Measurements from ENCODE around the gene CDH13. TPM values are rescaled to one million over a fixed set of nuclear protein-coding genes. Genes with fewer than 3 reads are reported as not detected.

The CDH13 gene
- total and polyA plus RNA-seq, 2 donors (not counting 1 experiment from before 2014, with no cell fraction given) = 27.6 to 96.7 TPM

DNA sequence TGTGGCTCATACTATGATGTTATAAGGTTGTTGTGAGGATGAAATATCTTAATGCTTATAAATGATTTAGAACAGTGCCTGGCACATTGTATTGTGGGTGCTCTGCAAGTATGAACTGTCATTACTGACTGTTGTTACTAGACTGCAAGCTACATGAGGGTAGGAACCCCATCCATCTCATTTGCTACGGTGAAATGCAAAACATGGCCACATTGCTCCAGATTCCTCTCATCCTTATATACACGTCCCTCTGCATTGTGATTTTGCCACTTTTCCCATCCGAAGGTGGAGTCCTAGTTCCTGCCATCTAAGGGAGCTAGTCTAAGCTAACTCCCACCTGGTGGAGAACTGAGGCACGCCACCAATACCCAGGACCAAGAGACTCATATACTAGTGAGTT lies 1210.8 kb downstream of the CDH13 start:
- H3K9ac ChIP-seq (ENCODE audit: insufficient read depth, low read length) = no peak overlapping the region
- no peaks in the 10 kb centered on the region for H3K79me2 ChIP-seq (ENCODE audit: control insufficient read depth, insufficient read depth, low read length)
- H3K27ac ChIP-seq (ENCODE audit: insufficient read depth, low read length) = no peak overlapping the region
- no peak for DNase-seq (ENCODE audit: low read depth in 2 of 2)
- no peaks in the 10 kb centered on the region for H3K9me3 ChIP-seq (ENCODE audit: control insufficient read depth, insufficient read depth, low read depth, low read length)
- H3K4me1 ChIP-seq (ENCODE audit: control insufficient read depth, extremely low read depth, insufficient read depth, low read length) = peaks cover 6% of the 10 kb centered on the region
- H2AFZ ChIP-seq (ENCODE audit: low read length) = no peak overlapping the region
- no peak overlapping the region for H3K4me3 ChIP-seq (replicated peaks in 1 of 4; ENCODE audit: control extremely low read depth in 1 of 4, insufficient read depth in 1 of 4, low read depth in 3 of 4, low read length in 4 of 4)
- no peaks in the 10 kb centered on the region for H3K27me3 ChIP-seq (ENCODE audit: control insufficient read depth, insufficient read depth, low read length)
- H3K36me3 ChIP-seq (ENCODE audit: control insufficient read depth, insufficient read depth, low read length) = no peaks in the 10 kb centered on the region
- H3K4me2 ChIP-seq (ENCODE audit: extremely low read depth, insufficient read depth, low read length) = no peak overlapping the region
- H4K20me1 ChIP-seq (ENCODE audit: control insufficient read depth, extremely low read depth, insufficient read depth, low read length) = no peaks in the 10 kb centered on the region
- no peak for TF ChIP-seq EZH2 (IDR thresholded peaks at IDR 0.05; ENCODE audit: low read length, missing control alignments)
- TF ChIP-seq, protein P1, sequence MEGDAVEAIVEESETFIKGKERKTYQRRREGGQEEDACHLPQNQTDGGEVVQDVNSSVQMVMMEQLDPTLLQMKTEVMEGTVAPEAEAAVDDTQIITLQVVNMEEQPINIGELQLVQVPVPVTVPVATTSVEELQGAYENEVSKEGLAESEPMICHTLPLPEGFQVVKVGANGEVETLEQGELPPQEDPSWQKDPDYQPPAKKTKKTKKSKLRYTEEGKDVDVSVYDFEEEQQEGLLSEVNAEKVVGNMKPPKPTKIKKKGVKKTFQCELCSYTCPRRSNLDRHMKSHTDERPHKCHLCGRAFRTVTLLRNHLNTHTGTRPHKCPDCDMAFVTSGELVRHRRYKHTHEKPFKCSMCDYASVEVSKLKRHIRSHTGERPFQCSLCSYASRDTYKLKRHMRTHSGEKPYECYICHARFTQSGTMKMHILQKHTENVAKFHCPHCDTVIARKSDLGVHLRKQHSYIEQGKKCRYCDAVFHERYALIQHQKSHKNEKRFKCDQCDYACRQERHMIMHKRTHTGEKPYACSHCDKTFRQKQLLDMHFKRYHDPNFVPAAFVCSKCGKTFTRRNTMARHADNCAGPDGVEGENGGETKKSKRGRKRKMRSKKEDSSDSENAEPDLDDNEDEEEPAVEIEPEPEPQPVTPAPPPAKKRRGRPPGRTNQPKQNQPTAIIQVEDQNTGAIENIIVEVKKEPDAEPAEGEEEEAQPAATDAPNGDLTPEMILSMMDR (conservative IDR thresholded peaks at IDR 0.05 in 1 of 2, IDR thresholded peaks at IDR 0.05 in 1 of 2; ENCODE audit: low read depth in 1 of 2, low read length in 2 of 2) = no peak

DNA sequence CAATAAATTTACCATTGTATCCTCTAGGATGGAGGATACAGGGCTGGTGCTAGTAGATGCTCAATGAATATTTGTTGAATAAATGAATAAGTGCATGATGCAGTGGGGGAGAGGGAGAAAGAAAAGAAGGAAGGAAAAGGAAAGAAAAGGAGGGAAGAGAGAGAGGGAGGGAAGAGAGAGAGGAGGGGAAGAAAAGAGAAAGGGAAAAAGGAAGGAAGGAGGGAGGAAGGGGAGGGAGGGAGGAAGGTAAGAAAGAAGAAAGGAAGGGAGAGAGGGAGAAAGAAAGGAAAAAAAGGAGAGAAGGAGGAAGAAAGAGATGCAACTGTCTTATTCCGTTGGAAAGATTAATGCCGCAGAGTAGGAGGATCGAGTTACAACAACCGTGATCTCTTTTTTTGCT lies 1211.4 kb downstream of the CDH13 start:
- H3K9me3 ChIP-seq (ENCODE audit: control insufficient read depth, insufficient read depth, low read depth, low read length) = no peaks in the 10 kb centered on the region
- TF ChIP-seq, protein P1 (conservative IDR thresholded peaks at IDR 0.05 in 1 of 2, IDR thresholded peaks at IDR 0.05 in 1 of 2; ENCODE audit: low read depth in 1 of 2, low read length in 2 of 2) = no peak
- TF ChIP-seq EZH2 (IDR thresholded peaks at IDR 0.05; ENCODE audit: low read length, missing control alignments) = no peak
- H3K4me2 ChIP-seq (ENCODE audit: extremely low read depth, insufficient read depth, low read length) = no peak overlapping the region

DNA sequence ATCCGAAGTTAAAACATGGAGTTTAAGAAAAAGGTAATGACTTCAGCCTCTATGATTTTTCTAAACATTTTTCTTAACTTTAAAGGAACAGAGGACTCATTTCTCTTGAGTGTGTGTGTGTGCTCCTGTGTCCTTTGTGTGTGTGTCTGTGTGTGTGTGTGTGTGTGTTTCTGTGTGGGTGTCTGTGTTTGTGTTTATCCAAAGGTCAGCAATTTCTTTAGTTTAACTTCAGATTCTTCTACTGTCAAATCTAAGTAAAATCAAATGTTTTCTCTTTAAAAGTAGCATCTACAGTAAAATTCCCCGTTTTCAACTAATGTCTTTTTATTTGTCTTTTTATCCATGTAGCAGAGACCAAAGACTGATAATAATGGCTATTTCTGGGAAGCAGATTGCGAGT lies 1212.8 kb downstream of the CDH13 start:
- Histone ChIP-seq H3K4me2 (ENCODE audit: extremely low read depth, insufficient read depth, low read length) (no peak overlapping the region), H3K79me2 (ENCODE audit: control insufficient read depth, insufficient read depth, low read length) (no peaks in the 10 kb centered on the region), H3K4me1 (ENCODE audit: control insufficient read depth, extremely low read depth, insufficient read depth, low read length) (peaks cover 6% of the 10 kb centered on the region), H3K36me3 (ENCODE audit: control insufficient read depth, insufficient read depth, low read length) (no peaks in the 10 kb centered on the region), H3K4me3 (replicated peaks in 1 of 4; ENCODE audit: control extremely low read depth in 1 of 4, insufficient read depth in 1 of 4, low read depth in 3 of 4, low read length in 4 of 4) (no peak overlapping the region), H3K27ac (ENCODE audit: insufficient read depth, low read length) (no peak overlapping the region), H3K27me3 (ENCODE audit: control insufficient read depth, insufficient read depth, low read length) (no peaks in the 10 kb centered on the region), H2AFZ (ENCODE audit: low read length) (no peak overlapping the region), H3K9ac (ENCODE audit: insufficient read depth, low read length) (no peak overlapping the region), H3K9me3 (ENCODE audit: control insufficient read depth, insufficient read depth, low read depth, low read length) (no peaks in the 10 kb centered on the region), H4K20me1 (ENCODE audit: control insufficient read depth, extremely low read depth, insufficient read depth, low read length) (no peaks in the 10 kb centered on the region)
- DNase-seq (ENCODE audit: low read depth in 2 of 2) = no peak
- TF ChIP-seq EZH2 (IDR thresholded peaks at IDR 0.05; ENCODE audit: low read length, missing control alignments) = no peak
- TF ChIP-seq, protein P1 (conservative IDR thresholded peaks at IDR 0.05 in 1 of 2, IDR thresholded peaks at IDR 0.05 in 1 of 2; ENCODE audit: low read depth in 1 of 2, low read length in 2 of 2) = no peak

More for the DNA sequence above, 1211.4 kb downstream of the CDH13 start:
- Histone ChIP-seq H4K20me1 (ENCODE audit: control insufficient read depth, extremely low read depth, insufficient read depth, low read length) (no peaks in the 10 kb centered on the region), H3K36me3 (ENCODE audit: control insufficient read depth, insufficient read depth, low read length) (no peaks in the 10 kb centered on the region), H3K4me1 (ENCODE audit: control insufficient read depth, extremely low read depth, insufficient read depth, low read length) (peaks cover 6% of the 10 kb centered on the region), H3K79me2 (ENCODE audit: control insufficient read depth, insufficient read depth, low read length) (no peaks in the 10 kb centered on the region), H3K27ac (ENCODE audit: insufficient read depth, low read length) (no peak overlapping the region), H3K27me3 (ENCODE audit: control insufficient read depth, insufficient read depth, low read length) (no peaks in the 10 kb centered on the region), H3K9ac (ENCODE audit: insufficient read depth, low read length) (no peak overlapping the region), H2AFZ (ENCODE audit: low read length) (no peak overlapping the region), H3K4me3 (replicated peaks in 1 of 4; ENCODE audit: control extremely low read depth in 1 of 4, insufficient read depth in 1 of 4, low read depth in 3 of 4, low read length in 4 of 4) (no peak overlapping the region)
- DNase-seq (ENCODE audit: low read depth in 2 of 2) = no peak

Measured in fibroblast of lung (primary cell).